Activated CD4-positive, alpha-beta T cell treated with anti-CD3 and anti-CD28 coated beads, Interleukin-2, amount 50 U/mL, for 24 hours (primary cell): ENCODE measurements around the gene CLSTN2.

Experiments
- DNase-seq, 2 donors: peaks; one replicate each; pipeline ENCODE4 v3.0.0-alpha.2; 2020; ENCODE audit warnings: low read depth in 1 of 2, low spot score in 1 of 2

CLSTN2 gene

DNA sequence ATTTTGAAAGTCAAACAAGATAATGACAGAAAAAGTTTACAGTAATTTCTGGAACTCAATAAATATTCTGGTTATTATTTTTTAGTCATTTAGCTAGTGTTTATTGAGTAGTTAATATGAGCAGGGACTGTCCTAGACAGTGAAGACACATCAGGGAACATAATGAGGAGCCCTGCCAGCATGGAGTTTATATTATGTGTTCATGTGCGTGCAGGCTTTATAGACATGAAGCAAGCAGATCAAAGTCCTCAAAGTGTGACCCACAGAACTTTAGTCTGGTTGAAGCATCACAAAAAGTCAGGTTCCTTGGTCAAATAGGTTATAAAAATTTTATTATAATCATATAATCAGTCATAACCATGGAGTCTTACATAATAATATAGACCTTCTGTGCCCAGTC is 289.3 kb downstream of the CLSTN2 start:
- DNase-seq = no peak

DNA sequence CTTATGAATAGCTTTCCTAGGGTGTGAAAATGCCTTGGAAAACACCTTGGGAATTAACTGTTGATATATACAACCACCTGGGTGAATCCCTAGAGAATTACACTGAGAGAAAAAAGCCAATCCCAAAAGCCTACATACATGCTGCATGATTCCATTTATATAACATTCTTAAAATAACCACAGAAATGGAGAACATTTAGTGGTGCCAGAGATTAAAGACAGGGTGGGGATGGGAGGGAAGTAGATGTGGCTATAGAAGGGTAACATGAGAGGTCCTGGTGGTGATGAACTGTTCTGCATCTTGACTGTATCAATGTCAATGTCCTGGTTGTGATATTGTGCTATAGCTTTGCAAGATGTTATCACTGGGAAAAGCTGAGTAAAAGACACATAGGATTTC is 291.0 kb downstream of the CLSTN2 start:
- no peak for DNase-seq

DNA sequence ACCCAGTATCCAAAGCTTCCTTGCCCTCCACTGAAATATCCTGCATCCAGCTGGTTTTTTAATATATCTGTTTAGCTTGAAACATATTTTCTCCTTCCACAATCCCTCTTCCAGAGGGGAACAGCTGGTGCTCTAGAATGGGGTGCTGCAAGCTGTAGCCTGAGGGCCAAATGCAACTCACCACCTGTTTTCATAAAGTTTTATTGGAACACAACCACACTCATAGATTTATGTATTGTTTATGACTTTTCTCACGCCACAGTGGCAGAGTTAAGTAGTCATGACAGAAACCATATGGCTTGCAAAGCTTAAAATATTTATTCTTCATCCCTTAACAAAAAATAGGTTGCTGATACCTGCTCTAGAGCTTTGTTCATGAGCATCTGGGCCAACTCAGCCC is 298.7 kb downstream of the CLSTN2 start:
- DNase-seq = no peak

DNA sequence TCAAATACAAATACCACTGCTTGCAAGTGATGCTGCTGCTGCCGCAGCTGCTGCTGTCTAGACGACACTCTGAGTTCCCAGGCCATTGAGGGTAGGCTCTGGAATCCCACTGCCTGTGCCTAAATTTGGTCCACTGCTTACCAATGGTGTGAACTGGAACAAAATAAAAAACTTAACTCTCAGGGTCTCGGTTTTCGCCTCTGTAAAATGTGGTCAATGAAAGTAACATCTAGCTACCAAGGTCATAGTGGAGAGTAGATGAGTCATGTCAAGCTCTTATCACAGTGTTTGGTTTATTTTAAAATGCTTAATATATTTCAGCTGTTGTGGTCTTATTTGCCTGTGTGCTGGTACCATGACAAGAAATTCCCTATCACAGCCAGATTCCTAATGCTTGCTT is 299.3 kb downstream of the CLSTN2 start:
- DNase-seq = no peak

DNA sequence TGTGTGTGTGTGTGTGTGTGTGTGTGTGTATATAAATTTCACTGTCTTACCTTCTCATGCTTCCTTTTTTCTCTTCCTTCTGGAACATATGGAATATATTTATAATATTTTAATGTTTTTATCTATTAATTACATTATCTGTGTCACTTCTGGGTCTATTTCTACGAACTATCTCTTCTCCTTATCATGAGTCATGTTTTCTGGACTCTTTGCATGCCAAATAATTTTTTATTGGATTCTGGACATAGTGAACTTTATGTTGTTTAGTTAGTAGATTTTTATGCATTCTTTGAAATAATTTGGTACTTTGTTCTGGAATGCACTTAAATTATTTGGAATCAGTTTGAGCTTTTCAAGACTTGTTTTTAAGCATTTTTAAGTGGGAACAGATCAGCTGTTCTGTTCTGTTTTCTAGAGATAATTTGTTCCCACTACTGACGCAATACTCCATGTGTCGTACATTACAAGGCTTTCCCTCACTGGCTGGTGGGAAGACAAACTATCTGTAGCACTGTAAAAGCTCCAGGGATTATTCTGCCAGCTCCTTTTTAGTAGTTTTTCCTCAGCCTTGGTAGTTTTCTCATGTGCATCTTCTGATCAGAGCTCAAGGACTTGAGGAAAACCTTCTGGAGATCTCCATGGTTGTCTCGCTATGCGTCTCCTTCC is 302.0 kb downstream of the CLSTN2 start:
- DNase-seq = no peak

DNA sequence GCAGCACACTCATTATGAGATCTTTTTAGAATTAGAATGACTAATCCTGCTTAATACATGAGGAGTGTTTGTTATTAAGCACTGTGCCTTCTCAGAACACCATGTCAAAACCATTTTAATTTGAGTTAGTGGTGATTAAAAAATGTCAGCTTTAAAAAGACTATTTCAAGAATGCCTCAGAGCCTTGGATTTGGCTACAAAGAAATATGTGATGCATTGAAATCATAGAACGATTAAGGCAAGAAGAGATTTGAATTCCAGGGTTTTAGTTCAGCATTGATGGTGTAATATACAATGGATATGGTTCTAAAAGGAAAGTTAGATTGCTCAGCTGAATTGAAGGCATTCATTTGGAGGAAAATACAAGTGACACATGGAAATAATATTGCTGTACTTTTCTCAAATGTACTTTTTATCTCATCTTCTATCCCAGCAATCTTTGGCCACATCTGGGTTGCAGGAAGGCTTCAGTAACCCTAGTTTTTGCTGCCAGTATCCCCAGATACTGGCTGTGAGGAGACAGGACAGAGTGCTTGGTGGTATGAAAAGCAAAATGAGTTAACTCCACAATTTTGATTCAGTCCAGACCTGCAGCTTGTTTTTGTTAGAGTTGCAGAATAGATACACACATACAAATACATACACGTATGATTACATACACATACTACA is 303.8 kb downstream of the CLSTN2 start:
- DNase-seq = no peak

DNA sequence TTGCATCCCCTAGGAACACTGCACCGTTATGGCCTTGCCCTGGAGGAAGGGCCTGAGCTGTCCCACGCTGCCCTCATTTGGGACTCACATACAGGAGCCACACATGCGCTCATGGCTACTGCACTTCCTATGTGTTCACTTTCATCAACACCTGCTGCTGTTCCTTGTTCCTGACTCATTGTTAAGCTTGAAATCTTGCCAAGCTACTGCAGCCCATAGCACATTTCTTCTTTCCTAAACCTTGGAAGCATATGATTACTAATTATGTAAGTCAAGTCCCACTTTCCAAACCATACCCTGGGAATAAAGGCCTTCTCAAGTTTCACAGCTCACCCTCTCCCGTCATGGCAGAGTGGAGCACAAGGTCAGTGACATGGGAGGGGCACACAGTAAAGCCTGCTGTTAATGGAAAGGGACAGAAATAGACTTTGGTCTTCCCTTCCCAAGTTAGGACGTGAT is 307.9 kb downstream of the CLSTN2 start:
- DNase-seq = no peak

DNA sequence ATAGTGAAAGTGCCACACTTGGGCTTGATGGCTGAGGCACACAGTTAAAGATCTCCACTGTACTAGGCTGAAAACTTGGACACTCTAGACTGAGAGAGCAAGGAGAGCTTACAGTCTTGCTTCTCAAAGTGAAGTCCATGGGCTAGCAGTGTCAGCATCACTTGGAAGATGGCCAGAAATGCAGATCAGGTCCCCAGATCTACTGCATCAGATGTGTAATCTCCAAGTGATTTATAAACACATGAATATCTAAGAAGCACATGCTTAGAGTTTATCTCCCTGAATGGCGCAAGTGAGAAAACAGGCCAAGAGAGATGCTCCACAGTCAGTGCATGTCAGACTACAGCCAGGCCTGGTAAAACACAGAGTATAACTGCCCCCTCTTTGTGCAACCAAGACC is 308.6 kb downstream of the CLSTN2 start:
- DNase-seq = no peak

DNA sequence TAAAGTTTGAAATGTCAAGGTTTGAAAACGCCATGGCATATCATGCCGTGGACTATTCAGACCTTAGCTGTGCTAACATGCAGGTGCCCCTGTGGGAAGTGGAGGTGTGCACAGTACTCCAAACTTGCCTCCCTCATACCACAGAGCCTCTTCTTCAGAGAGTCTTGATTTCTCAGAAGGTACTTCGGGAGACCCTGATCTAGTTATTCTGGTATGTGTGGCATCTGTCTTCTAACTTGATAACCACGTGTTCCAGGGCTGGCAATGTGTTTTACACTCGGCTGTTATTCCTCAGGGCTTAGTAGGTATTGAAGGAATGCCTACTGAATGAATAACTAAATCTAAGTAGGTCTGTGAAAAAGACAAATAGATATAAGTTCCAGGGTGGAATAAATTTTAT is 309.9 kb downstream of the CLSTN2 start:
- no peak for DNase-seq

DNA sequence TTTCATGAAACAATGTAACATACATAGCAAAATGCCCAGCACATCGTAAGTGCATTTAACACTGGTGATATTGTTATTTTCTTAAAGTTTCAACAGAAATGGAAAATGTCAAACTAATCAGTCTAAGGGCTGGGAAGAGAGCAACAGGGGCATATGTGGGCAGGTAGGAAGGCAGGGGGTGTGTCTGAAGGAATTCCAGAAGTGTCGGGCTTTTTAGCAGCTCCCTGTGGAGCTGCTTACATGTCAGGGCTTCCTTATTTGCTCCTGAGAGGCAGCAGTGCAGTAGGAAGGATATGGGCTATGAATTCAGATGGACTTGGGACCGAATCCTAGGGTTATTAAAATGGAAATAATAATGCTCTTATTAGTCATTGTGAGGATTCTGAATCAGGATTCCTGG is 311.6 kb downstream of the CLSTN2 start:
- DNase-seq = no peak

DNA sequence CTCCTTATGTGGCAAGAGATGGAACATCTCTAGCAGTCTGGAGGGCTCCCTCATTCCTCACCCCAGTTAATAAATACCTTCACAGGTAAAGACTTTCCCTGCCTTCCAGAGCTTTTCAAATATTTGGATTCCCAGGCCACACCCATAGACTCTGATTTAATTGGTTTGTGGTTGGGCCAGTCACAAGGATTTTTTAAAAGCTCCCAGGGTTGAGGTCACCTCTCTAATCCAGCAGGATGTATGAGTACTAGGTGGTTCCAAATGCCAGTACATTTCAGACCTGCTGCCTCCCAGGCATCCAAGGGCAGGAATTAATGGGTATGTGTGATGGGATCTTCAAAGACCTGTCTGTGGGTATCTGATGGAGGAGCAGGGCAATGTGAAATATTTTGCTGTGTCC is 312.8 kb downstream of the CLSTN2 start:
- no peak for DNase-seq

DNA sequence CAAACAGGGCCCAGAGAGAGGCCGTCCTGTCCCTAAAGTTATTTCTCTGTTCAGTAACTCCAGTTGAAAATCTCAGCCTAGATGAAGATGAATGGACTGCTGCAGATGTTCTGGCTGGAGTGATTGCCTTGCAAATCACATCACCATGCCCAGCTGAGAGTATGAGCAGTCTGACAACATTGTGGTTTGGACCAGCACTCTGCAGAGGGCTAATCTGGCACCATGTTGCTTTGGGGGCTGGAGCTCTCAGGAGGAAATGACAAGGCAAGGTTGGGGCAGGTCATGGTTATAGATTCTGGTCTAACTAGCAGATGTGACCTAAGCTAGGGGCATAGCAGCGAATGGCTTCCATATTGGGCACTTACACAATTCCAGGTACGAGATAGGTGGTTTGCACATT is 314.2 kb downstream of the CLSTN2 start:
- DNase-seq = no peak

DNA sequence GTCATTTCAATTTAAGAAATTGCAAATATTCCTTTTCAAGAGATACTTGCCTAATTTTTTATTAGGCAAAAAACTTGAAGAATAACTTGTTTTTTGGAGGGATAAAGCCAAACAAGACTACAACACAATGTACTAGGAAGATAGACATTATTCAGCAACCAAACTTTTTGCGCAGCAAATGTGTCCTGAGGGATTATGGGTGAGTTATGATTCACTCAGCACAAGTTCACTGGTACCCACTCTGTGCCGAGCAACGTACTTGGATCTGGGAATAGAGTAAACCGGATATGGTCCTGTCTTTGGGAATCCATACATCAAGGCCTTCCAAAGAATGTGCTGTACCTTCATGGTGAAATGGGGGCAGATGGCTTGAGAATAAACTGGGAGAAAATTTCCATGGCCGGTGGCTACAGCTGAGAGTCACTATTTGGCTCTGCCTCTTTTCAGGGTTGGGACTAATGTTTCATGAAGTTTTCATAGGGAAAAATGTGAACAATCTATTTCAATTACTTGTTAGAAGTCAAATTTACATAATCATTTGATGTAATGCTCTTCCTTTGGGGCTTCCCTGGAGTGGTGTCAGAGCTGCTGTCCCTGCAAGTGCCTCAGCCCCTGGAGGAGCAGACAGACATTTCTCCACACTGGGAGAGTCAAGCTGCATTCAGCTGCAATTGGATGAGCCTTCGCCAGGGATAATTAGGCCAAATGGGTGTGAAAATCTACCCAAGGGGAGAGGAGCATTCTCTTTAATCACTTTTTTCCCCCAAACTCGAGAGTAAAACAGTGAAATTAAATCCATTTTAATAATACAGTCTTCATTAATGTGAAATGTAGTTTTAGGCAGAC is 315.2 kb downstream of the CLSTN2 start:
- DNase-seq = no peak

DNA sequence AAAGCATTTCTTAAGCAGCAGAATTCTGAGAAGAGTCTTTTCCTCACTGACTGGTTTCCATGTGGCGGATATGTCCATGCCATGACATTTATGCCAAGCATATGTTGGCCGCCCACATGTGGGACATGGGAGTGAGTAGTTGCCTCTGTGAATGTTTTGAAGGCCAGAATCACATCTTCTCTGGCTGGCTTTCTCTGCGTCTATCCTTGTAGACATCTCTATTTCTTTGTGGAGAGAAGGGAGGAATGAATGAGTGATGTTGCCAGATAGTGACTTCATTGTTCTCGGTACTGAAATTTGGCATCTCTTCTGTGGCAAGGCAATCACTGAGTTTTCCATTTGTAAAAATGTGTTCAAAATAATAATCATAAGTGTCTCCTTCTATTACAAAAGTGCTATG is 316.0 kb downstream of the CLSTN2 start:
- no peak for DNase-seq

DNA sequence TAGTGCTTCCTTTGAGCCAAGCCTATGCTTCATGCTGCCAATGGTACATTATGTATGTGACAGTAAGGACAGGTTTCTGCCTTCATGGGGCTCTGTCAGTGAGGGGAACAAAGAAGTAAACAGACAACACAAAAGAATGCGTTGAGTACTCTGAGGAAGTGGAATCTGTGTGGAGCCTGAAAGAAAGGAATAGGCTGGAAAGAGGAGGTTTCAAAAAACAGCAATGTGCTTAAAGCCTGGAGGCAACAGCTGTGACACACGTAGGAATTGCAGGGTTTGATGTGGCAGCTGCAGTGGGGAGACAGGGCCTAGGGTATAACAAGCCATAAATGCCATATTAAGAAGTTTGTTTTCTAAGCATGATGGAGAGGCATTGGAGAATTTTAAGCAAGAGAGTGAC is 316.7 kb downstream of the CLSTN2 start:
- no peak for DNase-seq

DNA sequence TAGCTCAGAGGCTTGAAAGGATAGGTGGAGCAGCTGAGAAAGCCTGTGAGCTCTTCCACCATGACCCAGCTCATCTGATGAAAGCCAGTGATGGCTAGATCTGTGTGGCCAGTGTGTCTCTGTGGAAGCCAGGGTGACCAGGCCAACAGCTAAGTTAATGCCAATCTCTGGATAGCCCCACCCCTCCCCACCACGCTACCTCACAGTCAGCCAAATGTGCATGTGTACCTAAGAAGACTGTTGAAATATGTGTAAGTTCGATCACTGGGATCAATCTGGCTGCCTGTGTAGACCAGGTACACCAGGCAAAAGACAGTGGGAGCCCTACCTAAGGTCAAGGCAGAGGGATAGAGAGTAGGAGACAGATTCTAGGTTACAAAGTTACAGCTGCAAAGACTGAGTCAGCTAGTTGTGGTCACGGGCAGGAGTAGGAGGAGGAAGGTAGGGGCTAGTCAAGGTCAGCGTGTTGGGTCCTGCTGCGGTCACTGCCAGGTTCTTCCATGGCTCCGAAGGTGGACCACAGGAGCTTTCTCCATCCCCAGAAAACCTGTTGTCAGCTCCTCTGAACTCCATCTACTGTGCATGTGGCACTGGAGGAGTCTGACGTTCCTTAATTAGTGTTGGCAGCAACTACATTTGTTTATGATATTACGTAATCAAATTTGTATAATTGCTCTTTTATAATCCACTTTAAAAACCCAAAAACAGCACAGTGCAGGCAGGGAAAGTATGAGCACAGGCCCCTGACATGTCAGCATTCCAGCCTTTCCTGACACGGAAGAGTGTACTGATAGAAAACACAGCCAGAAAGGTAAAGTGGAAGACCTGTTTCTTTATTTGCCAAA is 318.0 kb downstream of the CLSTN2 start:
- no peak for DNase-seq

DNA sequence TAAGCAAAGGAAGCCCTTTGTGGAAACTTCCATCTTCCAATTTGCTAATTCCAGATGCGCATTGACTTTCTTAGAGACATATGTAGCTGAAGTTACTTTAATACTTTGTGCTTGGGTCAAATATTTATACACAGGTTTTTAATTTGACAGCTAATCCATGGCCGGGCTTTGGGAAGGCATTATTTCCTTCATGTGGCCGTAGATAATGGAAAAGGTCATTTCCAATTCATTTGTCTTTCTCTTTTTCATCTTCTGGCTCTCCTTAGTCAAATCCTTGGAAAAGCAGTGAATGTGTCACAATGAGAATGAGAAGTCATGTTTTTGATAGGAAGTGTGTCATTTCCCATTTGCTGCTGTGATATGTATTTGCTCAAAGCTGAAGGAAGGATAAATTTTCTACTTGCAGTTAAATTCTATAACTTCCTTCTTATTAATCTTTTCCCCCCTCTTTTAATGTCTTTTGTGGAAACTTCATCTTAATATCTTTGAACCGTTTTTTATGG is 323.3 kb downstream of the CLSTN2 start:
- DNase-seq = no peak

DNA sequence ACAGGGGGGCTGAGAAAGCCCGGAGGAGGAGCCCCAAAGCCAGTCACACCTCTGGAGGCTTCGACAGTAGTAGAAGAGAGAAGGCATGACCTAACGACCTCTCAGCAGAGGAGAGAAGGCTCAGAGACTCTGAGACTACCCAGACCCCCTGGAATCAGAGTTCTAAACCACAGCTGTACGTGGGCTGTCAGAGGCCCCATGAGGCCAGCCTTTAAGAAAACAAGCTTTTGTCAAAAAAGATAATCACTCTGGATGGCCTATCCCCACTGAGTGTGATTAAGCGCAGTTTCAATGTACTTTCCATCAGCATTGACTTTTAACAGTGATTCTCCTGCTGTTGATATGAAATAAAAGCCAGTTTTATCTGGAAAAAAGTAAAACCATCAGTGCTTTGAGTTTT is 330.3 kb downstream of the CLSTN2 start:
- no peak for DNase-seq

DNA sequence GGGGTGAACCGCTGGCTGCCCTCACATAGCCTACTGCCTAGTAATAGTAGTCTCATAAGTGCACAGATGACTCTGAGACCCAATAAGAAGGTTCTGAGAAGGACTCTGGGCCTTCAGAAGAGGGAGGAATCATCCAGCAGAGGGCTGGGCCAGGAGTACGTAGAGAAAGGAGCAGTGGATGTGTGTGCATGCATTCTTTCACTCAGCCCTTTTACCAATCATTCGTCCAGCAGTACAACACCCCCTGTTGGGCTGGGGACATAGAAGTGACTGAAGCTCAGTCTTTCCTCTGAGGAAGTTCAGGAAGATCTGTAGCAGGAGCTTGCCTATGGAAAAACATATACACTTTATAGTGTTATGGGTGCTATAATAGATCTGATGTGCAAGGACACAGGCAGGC is 333.1 kb downstream of the CLSTN2 start:
- no peak for DNase-seq

DNA sequence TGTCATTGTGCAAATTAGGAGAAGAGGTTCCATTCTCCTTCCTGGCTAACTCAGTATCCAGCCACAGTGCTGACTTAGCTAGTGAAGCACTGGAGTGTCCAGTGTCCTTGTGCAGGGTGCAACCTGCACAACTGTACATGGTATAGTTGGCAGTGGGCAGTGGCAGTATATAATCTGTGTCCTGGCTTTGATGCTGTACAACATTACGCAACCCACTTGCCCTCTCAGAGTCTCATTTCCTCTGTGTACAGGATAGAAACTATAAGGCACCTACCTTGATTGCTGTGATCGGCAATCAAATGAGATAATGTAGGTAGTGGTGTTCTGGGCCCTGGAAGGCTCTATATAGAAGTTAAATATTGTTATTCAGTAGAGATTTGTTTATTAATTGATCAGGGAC is 333.6 kb downstream of the CLSTN2 start:
- DNase-seq = no peak

DNA sequence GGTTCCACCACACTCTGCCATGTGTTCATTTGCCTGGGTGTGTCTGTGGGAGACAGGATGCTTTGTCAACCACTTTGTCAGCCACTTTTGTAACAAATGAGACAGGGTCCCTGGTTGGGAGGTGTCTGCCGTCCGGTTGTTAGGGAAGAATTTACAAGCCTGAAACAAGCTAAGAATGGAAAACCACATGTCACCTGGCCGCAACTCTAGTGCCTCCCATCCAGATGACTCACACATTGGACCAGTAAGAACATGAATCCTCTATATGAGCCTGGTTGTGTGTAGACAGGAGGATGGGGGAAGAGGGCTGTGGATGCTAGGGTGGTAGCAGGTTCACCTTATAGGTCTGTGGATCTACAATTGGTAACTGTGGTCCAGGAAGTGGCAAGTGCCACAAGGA is 335.3 kb downstream of the CLSTN2 start:
- no peak for DNase-seq
